ENCODE results near the gene OCA2.

DNA sequence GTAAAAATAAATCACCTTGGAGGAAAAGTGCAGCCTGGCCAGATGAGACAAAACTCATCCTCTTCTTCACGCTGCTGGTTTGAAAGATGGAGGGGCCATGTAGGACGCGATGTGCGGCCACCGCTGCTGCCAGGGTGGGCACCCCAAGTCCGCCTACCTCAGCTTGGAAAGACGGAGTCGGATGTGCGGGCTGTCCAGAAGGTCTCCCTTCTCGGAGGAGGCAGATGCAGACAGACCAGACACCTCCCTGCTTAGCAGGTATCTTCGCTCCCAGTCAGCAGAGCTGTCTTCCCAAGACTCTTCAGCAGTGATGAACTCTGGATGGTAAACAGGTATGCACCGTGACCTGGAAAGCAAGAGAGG is 71.4 kb downstream of the OCA2 start:
- no peak for TF ChIP-seq POLR2AphosphoS5 (IDR thresholded peaks at IDR 0.05; ENCODE audit: low read depth, low read length)
- no peak for TF ChIP-seq TAF1 (IDR thresholded peaks at IDR 0.05; ENCODE audit: borderline replicate concordance, insufficient read depth, low read length)
- no peak for TF ChIP-seq REST (IDR thresholded peaks at IDR 0.05; ENCODE audit: insufficient read depth in 1 of 2, low read depth in 2 of 2, low read length in 2 of 2)
- no peak for TF ChIP-seq SIN3A (IDR thresholded peaks at IDR 0.05; ENCODE audit: borderline replicate concordance, insufficient read depth, low read length)

Measured in PFSK-1 (cell line).